A673 (cell line): Measurements from ENCODE around the gene ENTHD1.

Experiments used
- CTCF ChIP-seq: fragments of 300-800, 200-600 bp; sonication (generic); conservative IDR thresholded peaks from 2 replicates; pipeline ENCODE4 v1.5.1; 2017; ENCODE audit warnings: low read depth, mild to moderate bottlenecking, antibody characterized with exemption, low read length, moderate library complexity, mixed read lengths
- EZH2 ChIP-seq: fragments of 200-600 bp; sonication (generic); IDR thresholded peaks from 2 replicates; pipeline ENCODE4 v1.6.1; 2017; ENCODE audit warnings: borderline replicate concordance, low read depth, mild to moderate bottlenecking, mixed read lengths, antibody characterized with exemption, low read length; ENCODE audit not compliant: poor library complexity, severe bottlenecking

DNA sequence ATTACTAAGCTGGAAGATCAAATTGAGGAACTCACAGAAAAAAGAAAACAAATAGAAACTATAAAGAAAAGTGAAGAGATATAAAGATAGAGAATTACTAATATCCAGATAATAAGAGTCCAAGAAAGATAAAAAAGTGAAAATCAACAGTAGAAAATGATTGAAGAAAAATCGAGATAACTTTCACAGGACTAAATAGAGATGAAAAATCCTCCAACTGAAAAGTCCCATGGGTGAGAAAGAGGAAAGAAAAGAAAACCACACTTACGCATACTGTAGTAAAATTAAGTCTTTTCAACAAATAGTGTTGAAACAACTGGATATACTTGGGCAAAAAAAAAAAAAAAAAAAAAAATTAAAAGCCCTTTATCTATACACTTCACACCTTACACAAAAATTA lies 60.0 kb downstream of the ENTHD1 start:
- TF ChIP-seq CTCF (no peak), EZH2 (no peak)
